Breast epithelium (tissue), 4 donors: ENCODE data around the gene PPP1R26. TPM values are rescaled to one million over a fixed set of nuclear protein-coding genes. Genes with fewer than 3 reads are reported as not detected.

Experiments
- DNase-seq, 2 donors: peaks; one replicate each; pipeline ENCODE4 v3.0.0-alpha.2; 2019; ENCODE audit warnings: low spot score in 2 of 2
- H3K27ac ChIP-seq, 2 donors: fragments of 200-600 bp; sonication (generic) in 1 of 2; one replicate each; pipeline ENCODE4 v1.5.1; 2016 to 2019; ENCODE audit warnings: mild to moderate bottlenecking in 1 of 2
- H3K27me3 ChIP-seq, 2 donors: fragments of 200-600 bp; sonication (generic) in 1 of 2; one replicate each; pipeline versions ENCODE4 v1.5.1 to v1.6.0; 2017 to 2019; ENCODE audit warnings: control low read depth in 1 of 2, mild to moderate bottlenecking in 1 of 2
- H3K36me3 ChIP-seq: fragments of 200-600 bp; one replicate; pipeline ENCODE4 v1.5.1; 2019
- H3K4me1 ChIP-seq, 2 donors: fragments of 200-600 bp; sonication (generic); one replicate each; pipeline ENCODE4 v1.5.1; 2016 to 2019; ENCODE audit warnings: control low read depth in 1 of 2
- H3K4me3 ChIP-seq, 3 donors: fragments of 200-600 bp; sonication (generic); 1 replicate in 2 of 3; 2 replicates in 1 of 3; pipeline ENCODE4 v1.5.1; 2016 to 2019; ENCODE audit warnings: mild to moderate bottlenecking in 3 of 3, moderate library complexity in 2 of 3
- H3K9me3 ChIP-seq, 2 donors: fragments of 200-600 bp; sonication (generic) in 1 of 2; one replicate each; pipeline ENCODE4 v1.5.1; 2016 to 2019; ENCODE audit warnings: control low read depth in 1 of 2
- POLR2A ChIP-seq: fragments of 450-650 bp; IDR thresholded peaks from one replicate; pipeline ENCODE4 v1.6.1; 2016; ENCODE audit warnings: antibody characterized with exemption, mild to moderate bottlenecking, moderate library complexity
- POLR2AphosphoS5 ChIP-seq, 3 donors: sonication (generic); formaldehyde crosslinking; IDR thresholded peaks; one replicate each; pipeline ENCODE4 v1.6.1; 2017; ENCODE audit warnings: antibody characterized with exemption in 3 of 3
- intact Hi-C: fragments of 100-400 bp; cut with DNase I; formaldehyde crosslinking; loops from one replicate; pipeline ENCODE4 v1.15.1; 2023; ENCODE audit warnings: low total_unique reads
- total RNA-seq, 3 donors: library from RNA; depleted of rRNA; stranded (reverse); fragments of >200 nt; gene quantifications; one replicate each; pipeline ENCODE4 v1.1.0, GENCODE V29; 2016
- TF ChIP-seq, protein P1 (sequence below), 3 donors: fragments of 450-650 bp; IDR thresholded peaks; one replicate each; pipeline ENCODE4 v1.5.1; 2016 to 2017; ENCODE audit warnings: antibody characterized with exemption in 3 of 3, mild to moderate bottlenecking in 3 of 3, moderate library complexity in 3 of 3

PPP1R26 gene
- total RNA-seq, 3 donors from 2014 or later: 13.9 to 18.1 (median 15.1) TPM

DNA sequence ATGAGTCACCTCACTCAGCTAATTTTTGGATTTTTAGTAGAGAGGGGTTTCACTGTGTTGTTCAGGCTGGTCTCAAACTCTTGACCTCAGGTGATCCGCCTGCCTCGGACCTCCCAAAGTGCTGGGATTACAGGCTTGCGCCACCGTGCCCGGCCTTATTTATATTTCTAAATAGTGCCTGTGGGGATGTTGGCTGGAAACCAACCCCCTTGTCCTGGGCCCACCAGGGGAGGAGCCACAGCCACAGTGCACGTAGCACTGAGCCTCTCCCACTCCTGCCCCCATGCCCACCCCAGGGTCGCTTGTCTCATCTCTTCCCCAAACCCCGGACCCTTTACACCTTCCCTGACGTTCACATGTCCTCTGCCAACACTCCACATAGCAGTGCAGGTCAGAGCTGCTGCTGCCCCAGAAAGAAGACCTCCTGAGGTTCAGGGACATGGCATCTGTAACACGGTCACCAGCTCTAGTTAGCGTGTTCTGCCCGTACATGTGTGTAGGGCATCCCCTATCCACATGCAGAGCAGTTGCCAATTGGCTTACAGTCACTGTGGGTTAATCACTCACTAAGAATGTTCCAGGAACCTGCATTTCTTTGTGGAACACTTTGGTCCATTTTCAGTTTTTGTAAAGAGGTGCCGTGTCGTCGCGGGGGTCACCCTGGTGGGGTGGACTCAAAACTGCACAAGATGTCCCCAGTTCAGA lies 10.7 kb downstream of the PPP1R26 start:
- no peak for TF ChIP-seq POLR2A
- TF ChIP-seq, protein P1, sequence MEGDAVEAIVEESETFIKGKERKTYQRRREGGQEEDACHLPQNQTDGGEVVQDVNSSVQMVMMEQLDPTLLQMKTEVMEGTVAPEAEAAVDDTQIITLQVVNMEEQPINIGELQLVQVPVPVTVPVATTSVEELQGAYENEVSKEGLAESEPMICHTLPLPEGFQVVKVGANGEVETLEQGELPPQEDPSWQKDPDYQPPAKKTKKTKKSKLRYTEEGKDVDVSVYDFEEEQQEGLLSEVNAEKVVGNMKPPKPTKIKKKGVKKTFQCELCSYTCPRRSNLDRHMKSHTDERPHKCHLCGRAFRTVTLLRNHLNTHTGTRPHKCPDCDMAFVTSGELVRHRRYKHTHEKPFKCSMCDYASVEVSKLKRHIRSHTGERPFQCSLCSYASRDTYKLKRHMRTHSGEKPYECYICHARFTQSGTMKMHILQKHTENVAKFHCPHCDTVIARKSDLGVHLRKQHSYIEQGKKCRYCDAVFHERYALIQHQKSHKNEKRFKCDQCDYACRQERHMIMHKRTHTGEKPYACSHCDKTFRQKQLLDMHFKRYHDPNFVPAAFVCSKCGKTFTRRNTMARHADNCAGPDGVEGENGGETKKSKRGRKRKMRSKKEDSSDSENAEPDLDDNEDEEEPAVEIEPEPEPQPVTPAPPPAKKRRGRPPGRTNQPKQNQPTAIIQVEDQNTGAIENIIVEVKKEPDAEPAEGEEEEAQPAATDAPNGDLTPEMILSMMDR (IDR thresholded peaks at IDR 0.05): no peak
- TF ChIP-seq POLR2AphosphoS5 (IDR thresholded peaks at IDR 0.05): no peak
- H3K27me3 ChIP-seq: no peaks in the 10 kb centered on the region
- H3K27ac ChIP-seq: no peak overlapping the region
- H3K4me3 ChIP-seq: no peak overlapping the region
- intact Hi-C loops: no loop called here
- no peaks in the 10 kb centered on the region for H3K36me3 ChIP-seq
- no peaks in the 10 kb centered on the region for H3K9me3 ChIP-seq
- no peak for DNase-seq
- H3K4me1 ChIP-seq: no peaks in the 10 kb centered on the region

DNA sequence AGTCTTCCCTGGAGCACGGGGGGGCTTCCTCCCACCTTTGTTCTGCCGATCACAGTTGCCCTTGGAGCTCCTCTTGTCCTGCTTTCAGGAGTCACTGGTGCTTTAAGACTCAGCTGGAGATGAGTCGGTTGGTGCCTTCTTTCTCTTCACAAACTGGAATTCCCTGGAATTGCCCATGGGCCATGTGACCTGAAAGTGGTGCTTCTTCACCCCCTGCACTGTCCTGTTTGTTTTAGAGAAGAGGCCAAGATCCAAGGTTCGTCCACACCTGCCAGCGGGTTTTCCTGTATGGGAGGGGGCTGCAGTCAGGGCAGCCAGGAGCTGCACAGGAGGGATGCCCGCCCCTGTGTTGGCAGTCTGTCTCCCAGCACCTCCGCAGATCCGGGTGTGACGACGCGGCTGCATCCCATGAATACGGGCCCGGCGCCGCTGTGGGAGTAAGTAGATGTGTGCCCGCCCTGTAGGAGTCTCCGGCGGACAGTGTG lies 11.4 kb downstream of the PPP1R26 start:
- H3K36me3 ChIP-seq: no peaks in the 10 kb centered on the region
- no peak for DNase-seq

GRCh38 chr9:135491764-135492163 lies 12.2 kb downstream of the PPP1R26 start:
- no peak for DNase-seq
- H3K4me1 ChIP-seq: no peaks in the 10 kb centered on the region
- no peak overlapping the region for H3K4me3 ChIP-seq
- no peaks in the 10 kb centered on the region for H3K9me3 ChIP-seq
- TF ChIP-seq POLR2A (no peak), POLR2AphosphoS5 (IDR thresholded peaks at IDR 0.05) (no peak)
- TF ChIP-seq, protein P1 (IDR thresholded peaks at IDR 0.05): no peak
- intact Hi-C loops: no loop called here
- no peak overlapping the region for H3K27ac ChIP-seq
- no peaks in the 10 kb centered on the region for H3K36me3 ChIP-seq
- H3K27me3 ChIP-seq: no peaks in the 10 kb centered on the region

More for the DNA sequence above, 11.4 kb downstream of the PPP1R26 start:
- H3K4me3 ChIP-seq: no peak overlapping the region
- intact Hi-C loops: no loop called here
- H3K9me3 ChIP-seq: no peaks in the 10 kb centered on the region
- TF ChIP-seq POLR2AphosphoS5 (IDR thresholded peaks at IDR 0.05): no peak
- no peak for TF ChIP-seq POLR2A
- TF ChIP-seq, protein P1 (IDR thresholded peaks at IDR 0.05): no peak
- H3K4me1 ChIP-seq: no peaks in the 10 kb centered on the region
- no peaks in the 10 kb centered on the region for H3K27me3 ChIP-seq
- no peak overlapping the region for H3K27ac ChIP-seq

GRCh38 chr9:135492886-135493669 lies 13.5 kb downstream of the PPP1R26 start:
- H3K27ac ChIP-seq: no peak overlapping the region

More at GRCh38 chr9:135492886-135493669, 13.5 kb downstream of the PPP1R26 start:
- DNase-seq: no peak
- H3K27me3 ChIP-seq: no peaks in the 10 kb centered on the region
- H3K4me1 ChIP-seq: no peaks in the 10 kb centered on the region
- H3K36me3 ChIP-seq: no peaks in the 10 kb centered on the region
- intact Hi-C loops: no loop called here
- no peaks in the 10 kb centered on the region for H3K9me3 ChIP-seq
- no peak overlapping the region for H3K4me3 ChIP-seq
- no peak for TF ChIP-seq POLR2AphosphoS5 (IDR thresholded peaks at IDR 0.05)
- TF ChIP-seq, protein P1 (IDR thresholded peaks at IDR 0.05): no peak
- no peak for TF ChIP-seq POLR2A
